AG20443 (cell line): ENCODE measurements around the gene TMEM248.
"Not testable (repeated sequence)": the region's sequence is repeated elsewhere in the genome, so short reads cannot be mapped to it uniquely, and the experiment has no call there.

Experiments
- DNase-seq: peaks from one replicate; pipeline ENCODE4 v3.0.0; 2012; ENCODE audit warnings: low spot score, mixed read lengths

Gene TMEM248

GRCh38 chr7:66950763-66951162 is 29.7 kb downstream of the TMEM248 start:
- DNase-seq, result no peak

- peak; percentile 79 for DNase-seq
Observed at GRCh38 chr7:66952343-66953043, 31.5 kb downstream of the TMEM248 start.

- no peak for DNase-seq
Observed at GRCh38 chr7:66953044-66953427, 32.0 kb downstream of the TMEM248 start.

- DNase-seq, result peak; percentile 37
Observed at GRCh38 chr7:66957595-66958290, 36.7 kb downstream of the TMEM248 start.

GRCh38 chr7:66958538-66959350 is 37.7 kb downstream of the TMEM248 start:
- no peak for DNase-seq

- DNase-seq, result no peak
Observed at GRCh38 chr7:66960192-66960591, 39.2 kb downstream of the TMEM248 start.

- DNase-seq, result no peak
Observed at GRCh38 chr7:66961096-66961495, 40.1 kb downstream of the TMEM248 start.

- DNase-seq, result no peak
Observed at GRCh38 chr7:66964411-66964810, 43.4 kb downstream of the TMEM248 start.

GRCh38 chr7:66967029-66967428 is 46.0 kb downstream of the TMEM248 start:
- DNase-seq, result no peak

GRCh38 chr7:66969001-66969400 is 48.0 kb downstream of the TMEM248 start:
- not testable (repeated sequence) for DNase-seq

GRCh38 chr7:66970310-66970709 is 49.3 kb downstream of the TMEM248 start:
- DNase-seq, result no peak

- no peak for DNase-seq
Observed at GRCh38 chr7:66974986-66975590, 54.1 kb downstream of the TMEM248 start.

- DNase-seq, result not testable (repeated sequence)
Observed at GRCh38 chr7:66978312-66978711, 57.3 kb downstream of the TMEM248 start.

GRCh38 chr7:66979013-66979412 is 58.0 kb downstream of the TMEM248 start:
- not testable (repeated sequence) for DNase-seq

GRCh38 chr7:66980336-66980735 is 59.3 kb downstream of the TMEM248 start:
- not testable (repeated sequence) for DNase-seq

GRCh38 chr7:66989552-66989951 is 68.5 kb downstream of the TMEM248 start:
- DNase-seq, result not testable (repeated sequence)

GRCh38 chr7:66994051-66994450 is 73.0 kb downstream of the TMEM248 start:
- not testable (repeated sequence) for DNase-seq

- DNase-seq, result peak; percentile 36
Observed at GRCh38 chr7:66994691-66995049, 73.6 kb downstream of the TMEM248 start.

GRCh38 chr7:66995050-66995776 is 74.2 kb downstream of the TMEM248 start, which contains the start of gene SBDS:
Gene SBDS (minus strand): TSS chr7:66995586. CDS start chr7:66995417, 169 bp downstream.
- DNase-seq, result peak; percentile 83

GRCh38 chr7:66996444-66997191 is 75.6 kb downstream of the TMEM248 start, which contains the start of gene TYW1:
Gene TYW1 (plus strand): TSS chr7:66996833. CDS start chr7:66996979, 146 bp downstream.
- peak; percentile 85 for DNase-seq
